ENCODE data around the gene IL5. TPM values are rescaled to one million over a fixed set of nuclear protein-coding genes. Genes with fewer than 3 reads are reported as not detected.
A peak's percentile ranks its signal among the peaks of the same experiment; 100 is the strongest.

IL5 gene
- polyA plus RNA-seq, 4 donors, result 0.43 TPM; not detected in 3

DNA sequence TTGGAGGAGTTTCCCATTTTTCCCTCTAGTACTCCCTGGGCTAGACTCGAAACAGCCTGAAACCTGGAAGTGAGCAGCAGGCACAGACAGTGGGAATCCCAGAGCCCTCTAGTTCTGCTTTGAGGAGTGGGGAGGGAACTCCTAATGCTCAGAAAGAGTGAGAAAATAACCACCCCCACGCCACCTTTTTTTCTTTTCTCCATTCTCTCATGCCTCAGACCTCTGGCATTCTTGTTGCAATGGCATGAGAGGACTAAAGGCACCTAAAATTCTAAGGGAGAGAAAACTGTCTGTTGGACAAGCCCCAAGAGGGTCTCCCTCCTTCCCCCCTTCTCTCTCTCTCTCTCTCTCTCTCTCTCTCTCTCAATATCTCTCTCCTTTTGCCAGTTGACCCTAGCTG, 37.7 kb downstream of the IL5 start:
- FAIRE-seq (no peak), DNase-seq (no peak)
- peaks cover 11 to 46% (median 11%) of the 10 kb centered on the region in 3 donors for H3K4me1 ChIP-seq (ENCODE audit: control insufficient read depth in 3 of 3, insufficient read depth in 2 of 3, low read depth in 1 of 3, low read length in 2 of 3)
- H3K27ac ChIP-seq (ENCODE audit: low read depth in 1 of 3, low read length in 2 of 3), result peak overlapping the region in 2 of 3 donors; percentile 52
- no peaks in the 10 kb centered on the region for H3K27me3 ChIP-seq (ENCODE audit: control insufficient read depth in 3 of 3, insufficient read depth in 3 of 3, low read length in 3 of 3)
- WGBS, 3 donors, result 62 to 70% (median 65%) methylated on average over 2 of the region's 2 CpGs
- no peaks in the 10 kb centered on the region for H3K36me3 ChIP-seq (ENCODE audit: control insufficient read depth in 3 of 3, insufficient read depth in 2 of 3, low read depth in 1 of 3, low read length in 3 of 3)
- no peak overlapping the region for H3K4me3 ChIP-seq (ENCODE audit: low read depth in 1 of 3, low read length in 3 of 3)
- H3K9me3 ChIP-seq (ENCODE audit: control insufficient read depth in 2 of 2, insufficient read depth in 1 of 2, low read depth in 1 of 2, low read length in 1 of 2), result peaks cover 0 to 4% of the 10 kb centered on the region in 2 donors

DNA sequence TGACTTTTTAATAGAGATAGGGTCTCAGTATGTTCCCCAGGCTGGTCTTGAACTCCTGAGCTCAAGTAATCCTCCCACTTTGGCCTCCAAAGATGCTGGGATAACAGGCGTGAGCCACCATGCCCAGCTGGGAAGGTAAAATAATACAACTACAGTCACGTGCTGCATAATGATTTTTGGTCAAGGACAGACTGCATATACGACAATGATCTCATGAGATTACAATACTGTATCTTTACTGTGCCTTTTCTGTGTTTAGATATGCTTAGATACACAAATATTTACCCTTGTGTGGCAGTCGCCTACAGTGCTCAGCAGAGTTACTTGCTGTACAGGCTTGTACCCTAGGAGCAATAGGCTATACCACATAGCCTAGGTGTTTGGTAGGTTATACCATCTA, 38.6 kb downstream of the IL5 start:
- DNase-seq (peak in 1 of 2 donors; percentile 72), FAIRE-seq (no peak)
- 23 to 52% (median 33%) methylated on average over 4 of the region's 4 CpGs for WGBS, 3 donors
- peaks cover 15 to 55% (median 17%) of the 10 kb centered on the region in 3 donors for H3K4me1 ChIP-seq (ENCODE audit: control insufficient read depth in 3 of 3, insufficient read depth in 2 of 3, low read depth in 1 of 3, low read length in 2 of 3)
- peak overlapping the region in 2 of 3 donors; percentile 32 to 52 for H3K27ac ChIP-seq (ENCODE audit: low read depth in 1 of 3, low read length in 2 of 3)
- no peaks in the 10 kb centered on the region for H3K27me3 ChIP-seq (ENCODE audit: control insufficient read depth in 3 of 3, insufficient read depth in 3 of 3, low read length in 3 of 3)
- no peaks in the 10 kb centered on the region for H3K36me3 ChIP-seq (ENCODE audit: control insufficient read depth in 3 of 3, insufficient read depth in 2 of 3, low read depth in 1 of 3, low read length in 3 of 3)
- H3K4me3 ChIP-seq (ENCODE audit: low read depth in 1 of 3, low read length in 3 of 3), result no peak overlapping the region
- no peaks in the 10 kb centered on the region for H3K9me3 ChIP-seq (ENCODE audit: control insufficient read depth in 2 of 2, insufficient read depth in 1 of 2, low read depth in 1 of 2, low read length in 1 of 2)

DNA sequence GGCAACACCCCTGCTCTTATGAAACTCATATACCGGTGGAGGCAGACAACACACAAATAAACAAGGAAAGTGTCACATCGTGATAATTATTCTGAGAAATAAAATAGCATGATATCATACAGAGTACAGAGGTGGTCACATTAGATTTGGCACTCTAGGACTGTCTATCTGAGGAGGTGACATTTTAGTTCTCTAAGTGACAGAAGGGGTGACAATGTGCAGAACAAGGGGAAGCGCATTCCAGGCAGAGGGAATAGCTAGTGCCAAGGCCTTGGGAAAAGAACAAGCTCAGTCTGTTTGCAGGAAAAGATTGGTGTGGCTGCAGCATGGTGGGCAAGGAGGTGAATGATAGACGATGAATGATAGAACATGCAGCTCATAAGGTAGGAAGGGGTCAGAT, 40.1 kb downstream of the IL5 start:
- H3K27ac ChIP-seq (ENCODE audit: low read depth in 1 of 3, low read length in 2 of 3), result peak overlapping the region; percentile 84 to 98 (median 98)
- WGBS, 3 donors, result 69 to 83% (median 82%) methylated on average over 4 of the region's 4 CpGs
- no peaks in the 10 kb centered on the region for H3K36me3 ChIP-seq (ENCODE audit: control insufficient read depth in 3 of 3, insufficient read depth in 2 of 3, low read depth in 1 of 3, low read length in 3 of 3)

DNA sequence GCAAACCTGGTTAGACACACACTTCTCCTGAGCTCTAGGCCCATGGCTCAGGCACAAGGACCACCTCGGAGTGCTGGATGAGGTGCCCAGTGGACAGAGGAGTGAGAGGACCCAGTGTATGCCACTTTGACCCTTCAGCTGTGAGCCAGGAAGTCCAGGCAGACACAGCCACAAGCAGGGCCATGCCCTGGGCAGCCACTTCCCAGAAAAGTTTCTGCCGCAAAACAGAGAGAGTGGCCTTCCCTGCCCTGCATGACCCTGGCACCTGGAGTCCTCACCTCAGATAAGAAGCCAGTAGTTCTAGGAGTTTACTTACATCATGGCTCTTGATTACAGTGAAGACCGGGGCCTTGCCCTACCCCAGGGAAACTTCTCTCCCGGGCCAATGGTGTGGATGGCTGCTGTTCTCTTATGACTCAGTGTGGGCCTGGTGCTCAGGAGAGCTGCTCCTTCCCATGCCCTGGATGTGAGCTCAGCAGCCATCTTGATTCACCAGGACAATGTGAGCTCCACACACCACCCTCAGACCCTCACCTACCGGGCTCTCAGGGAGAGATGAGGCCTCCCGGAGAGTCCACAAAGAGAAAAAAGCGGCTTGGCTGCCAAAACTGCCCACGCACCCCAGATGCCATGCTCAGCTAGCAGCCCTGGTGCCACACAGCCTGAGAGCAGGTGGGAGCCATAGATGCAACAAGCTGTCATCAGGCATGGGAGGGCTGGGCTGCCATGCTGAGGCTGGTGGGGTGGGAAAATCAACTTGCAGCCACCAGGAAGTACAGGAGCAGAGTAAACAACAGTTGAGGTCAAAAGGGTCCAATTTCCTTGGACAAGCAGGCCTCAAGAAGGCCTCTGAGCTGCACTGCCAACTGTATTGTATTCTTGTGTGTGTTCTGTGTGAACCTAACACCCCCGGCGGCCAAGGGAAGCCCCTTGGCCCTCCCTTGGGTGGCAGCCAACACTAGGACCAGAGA, 41.1 kb downstream of the IL5 start:
- Histone ChIP-seq H3K27me3 (ENCODE audit: control insufficient read depth in 3 of 3, insufficient read depth in 3 of 3, low read length in 3 of 3) (no peaks in the 10 kb centered on the region), H3K27ac (ENCODE audit: low read depth in 1 of 3, low read length in 2 of 3) (peak overlapping the region; percentile 84 to 98 (median 98)), H3K4me3 (ENCODE audit: low read depth in 1 of 3, low read length in 3 of 3) (no peak overlapping the region), H3K9me3 (ENCODE audit: control insufficient read depth in 2 of 2, insufficient read depth in 1 of 2, low read depth in 1 of 2, low read length in 1 of 2) (no peaks in the 10 kb centered on the region), H3K36me3 (ENCODE audit: control insufficient read depth in 3 of 3, insufficient read depth in 2 of 3, low read depth in 1 of 3, low read length in 3 of 3) (no peaks in the 10 kb centered on the region), H3K4me1 (ENCODE audit: control insufficient read depth in 3 of 3, insufficient read depth in 2 of 3, low read depth in 1 of 3, low read length in 2 of 3) (peaks cover 17 to 71% (median 21%) of the 10 kb centered on the region in 3 donors)
- no peak for FAIRE-seq
- peak; percentile 51 to 90 for DNase-seq
- WGBS, 3 donors, result 43 to 60% (median 54%) methylated on average over 10 of the region's 10 CpGs

More for the DNA sequence above, 40.1 kb downstream of the IL5 start:
- Histone ChIP-seq H3K4me3 (ENCODE audit: low read depth in 1 of 3, low read length in 3 of 3) (no peak overlapping the region), H3K27me3 (ENCODE audit: control insufficient read depth in 3 of 3, insufficient read depth in 3 of 3, low read length in 3 of 3) (no peaks in the 10 kb centered on the region), H3K9me3 (ENCODE audit: control insufficient read depth in 2 of 2, insufficient read depth in 1 of 2, low read depth in 1 of 2, low read length in 1 of 2) (no peaks in the 10 kb centered on the region), H3K4me1 (ENCODE audit: control insufficient read depth in 3 of 3, insufficient read depth in 2 of 3, low read depth in 1 of 3, low read length in 2 of 3) (peaks cover 16 to 61% (median 17%) of the 10 kb centered on the region in 3 donors)
- FAIRE-seq (no peak), DNase-seq (no peak)

DNA sequence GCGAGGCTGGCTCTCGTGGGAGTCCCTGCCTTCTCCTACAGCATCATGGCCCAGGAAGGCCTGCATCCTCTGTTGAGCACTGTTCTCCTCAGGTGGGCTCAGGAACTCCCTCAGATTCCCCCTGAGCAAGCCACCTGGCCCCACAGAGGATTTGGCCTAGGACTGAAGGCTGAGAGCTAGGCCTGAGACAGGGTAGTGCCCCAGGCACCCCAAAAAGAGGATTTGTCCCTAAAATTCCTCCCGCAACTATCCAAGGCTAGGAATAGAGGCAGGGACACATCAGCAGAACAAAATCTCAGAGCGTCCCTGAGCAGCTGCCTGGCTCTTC, 41.7 kb downstream of the IL5 start:
- DNase-seq, result no peak
- peak overlapping the region; percentile 84 to 98 (median 98) for H3K27ac ChIP-seq (ENCODE audit: low read depth in 1 of 3, low read length in 2 of 3)

DNA sequence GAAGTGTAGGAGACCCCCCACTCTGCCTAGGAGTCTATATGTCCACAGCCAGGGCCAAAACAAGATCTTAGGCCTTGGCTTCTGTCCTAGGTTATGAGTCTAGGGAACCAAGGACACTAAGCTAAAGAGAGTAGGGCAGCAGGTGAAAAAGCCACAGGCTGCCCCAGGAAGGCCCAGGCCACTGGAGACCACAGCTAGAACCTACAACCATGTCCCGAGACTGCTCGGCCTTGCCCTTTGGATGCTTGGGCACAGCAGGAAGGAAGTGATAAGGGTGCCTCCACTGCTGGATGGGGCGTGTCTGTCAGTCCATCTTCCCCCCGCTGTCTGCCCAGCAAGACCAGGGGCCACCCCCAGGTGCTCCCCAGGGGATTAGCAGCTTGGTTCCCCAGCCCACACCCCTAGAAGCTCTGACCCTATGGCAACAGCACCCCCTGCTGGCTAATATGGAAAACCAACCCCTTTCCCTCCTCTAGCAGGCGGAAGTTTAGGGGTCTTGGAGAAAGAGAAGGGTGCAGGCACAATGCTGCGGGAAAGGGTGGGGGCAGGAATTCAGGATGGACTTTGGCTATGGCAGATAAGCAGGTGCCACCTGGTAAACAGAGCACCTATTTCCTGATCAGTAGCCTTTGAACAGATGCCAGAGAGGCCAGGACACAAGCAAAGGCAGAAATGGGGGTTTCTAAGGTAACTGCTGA, 42.2 kb downstream of the IL5 start:
- Histone ChIP-seq H3K27me3 (ENCODE audit: control insufficient read depth in 3 of 3, insufficient read depth in 3 of 3, low read length in 3 of 3) (no peaks in the 10 kb centered on the region), H3K27ac (ENCODE audit: low read depth in 1 of 3, low read length in 2 of 3) (peak overlapping the region; percentile 84 to 98 (median 98)), H3K4me3 (ENCODE audit: low read depth in 1 of 3, low read length in 3 of 3) (no peak overlapping the region), H3K9me3 (ENCODE audit: control insufficient read depth in 2 of 2, insufficient read depth in 1 of 2, low read depth in 1 of 2, low read length in 1 of 2) (no peaks in the 10 kb centered on the region), H3K36me3 (ENCODE audit: control insufficient read depth in 3 of 3, insufficient read depth in 2 of 3, low read depth in 1 of 3, low read length in 3 of 3) (no peaks in the 10 kb centered on the region), H3K4me1 (ENCODE audit: control insufficient read depth in 3 of 3, insufficient read depth in 2 of 3, low read depth in 1 of 3, low read length in 2 of 3) (peaks cover 17 to 75% (median 21%) of the 10 kb centered on the region in 3 donors)
- WGBS, 3 donors, result 14 to 34% (median 17%) methylated on average over 6 of the region's 6 CpGs
- DNase-seq, result peak; percentile 94 to 97
- no peak for FAIRE-seq

More for the DNA sequence above, 41.7 kb downstream of the IL5 start:
- Histone ChIP-seq H3K27me3 (ENCODE audit: control insufficient read depth in 3 of 3, insufficient read depth in 3 of 3, low read length in 3 of 3) (no peaks in the 10 kb centered on the region), H3K4me3 (ENCODE audit: low read depth in 1 of 3, low read length in 3 of 3) (no peak overlapping the region), H3K36me3 (ENCODE audit: control insufficient read depth in 3 of 3, insufficient read depth in 2 of 3, low read depth in 1 of 3, low read length in 3 of 3) (no peaks in the 10 kb centered on the region), H3K4me1 (ENCODE audit: control insufficient read depth in 3 of 3, insufficient read depth in 2 of 3, low read depth in 1 of 3, low read length in 2 of 3) (peaks cover 17 to 75% (median 21%) of the 10 kb centered on the region in 3 donors), H3K9me3 (ENCODE audit: control insufficient read depth in 2 of 2, insufficient read depth in 1 of 2, low read depth in 1 of 2, low read length in 1 of 2) (no peaks in the 10 kb centered on the region)
- 33 to 63% (median 38%) methylated on average over 4 of the region's 4 CpGs for WGBS, 3 donors
- no peak for FAIRE-seq

DNA sequence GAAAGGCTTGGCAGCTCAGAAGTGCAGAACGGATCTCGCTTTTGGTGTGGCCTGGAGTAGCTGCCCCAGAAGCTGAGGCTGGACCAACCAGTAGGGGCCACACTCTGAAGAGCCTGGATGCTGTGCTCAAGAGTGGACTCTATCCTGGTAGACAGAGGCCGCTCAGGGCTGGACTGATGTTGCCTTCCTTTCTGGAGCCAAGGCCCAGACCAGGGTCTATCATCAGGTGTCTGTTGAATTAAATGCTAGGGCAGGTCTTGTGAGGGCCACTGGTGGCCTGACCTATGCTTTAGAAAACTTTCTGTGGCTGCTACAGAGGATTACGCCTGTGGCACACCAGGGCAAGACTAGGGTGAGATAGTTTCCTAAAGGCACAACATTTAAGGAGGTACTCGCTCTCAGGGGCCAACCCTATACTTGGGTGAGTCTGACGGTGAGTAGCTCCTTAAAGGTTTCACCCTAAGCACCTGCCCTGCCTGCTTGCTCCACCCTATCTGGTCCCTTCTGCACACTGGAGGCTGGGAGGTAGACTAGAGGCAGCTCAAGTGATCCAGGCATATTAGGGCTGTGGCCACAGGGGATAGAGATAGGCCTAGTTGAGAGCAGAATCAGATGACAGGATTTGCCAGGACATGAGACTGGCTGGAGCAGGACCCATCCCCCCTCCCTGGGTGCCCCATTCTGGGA, 42.9 kb downstream of the IL5 start:
- WGBS, 3 donors, result 58 to 74% (median 62%) methylated on average over 6 of the region's 6 CpGs
- Histone ChIP-seq H3K27me3 (ENCODE audit: control insufficient read depth in 3 of 3, insufficient read depth in 3 of 3, low read length in 3 of 3) (no peaks in the 10 kb centered on the region), H3K9me3 (ENCODE audit: control insufficient read depth in 2 of 2, insufficient read depth in 1 of 2, low read depth in 1 of 2, low read length in 1 of 2) (no peaks in the 10 kb centered on the region), H3K27ac (ENCODE audit: low read depth in 1 of 3, low read length in 2 of 3) (peak overlapping the region; percentile 84 to 98 (median 98)), H3K4me1 (ENCODE audit: control insufficient read depth in 3 of 3, insufficient read depth in 2 of 3, low read depth in 1 of 3, low read length in 2 of 3) (peaks cover 14 to 70% (median 19%) of the 10 kb centered on the region in 3 donors), H3K36me3 (ENCODE audit: control insufficient read depth in 3 of 3, insufficient read depth in 2 of 3, low read depth in 1 of 3, low read length in 3 of 3) (no peaks in the 10 kb centered on the region), H3K4me3 (ENCODE audit: low read depth in 1 of 3, low read length in 3 of 3) (no peak overlapping the region)
- DNase-seq, result peak in 1 of 2 donors; percentile 26
- FAIRE-seq, result no peak
